ENCODE data around the gene DCAF15.

Gene DCAF15

DNA sequence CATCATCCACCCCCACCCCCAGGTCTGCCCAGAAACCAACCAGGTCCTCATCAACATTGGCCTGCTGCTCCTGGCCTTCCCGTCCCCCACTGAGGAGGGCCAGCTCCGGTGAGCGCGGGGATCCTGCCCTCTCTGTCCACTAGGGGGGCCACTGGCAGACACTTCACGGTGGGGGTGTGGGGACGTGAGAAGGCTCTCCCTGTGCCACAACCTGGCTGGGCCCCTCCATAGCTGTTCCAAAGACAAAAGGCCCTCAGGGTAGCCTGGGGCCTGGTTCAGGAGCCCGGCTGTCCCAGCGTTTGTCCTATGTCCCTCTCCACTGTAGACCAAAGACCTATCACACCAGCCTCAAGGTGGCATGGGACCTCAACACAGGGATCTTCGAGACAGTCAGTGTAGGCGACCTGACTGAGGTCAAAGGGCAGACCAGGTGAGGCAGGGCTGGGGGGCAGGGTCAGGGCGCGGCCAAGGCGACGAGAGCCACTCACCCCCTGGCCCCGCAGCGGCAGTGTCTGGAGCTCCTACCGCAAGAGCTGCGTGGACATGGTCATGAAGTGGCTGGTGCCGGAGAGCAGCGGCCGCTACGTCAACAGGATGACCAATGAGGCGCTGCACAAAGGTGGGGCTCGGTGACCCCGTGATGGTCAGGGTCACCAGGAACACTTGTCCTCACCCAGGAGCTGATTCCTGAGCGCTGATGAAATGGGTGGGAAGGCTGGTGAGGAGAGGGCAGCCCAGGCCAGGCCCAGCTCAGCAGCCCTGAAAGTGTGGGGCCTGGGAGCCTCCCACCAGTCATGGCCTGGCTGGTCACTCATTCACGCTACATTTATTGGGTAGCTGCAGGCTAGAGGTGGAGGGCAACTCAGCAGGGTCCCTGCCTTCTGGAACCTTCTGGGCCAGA, 7.9 kb downstream of the DCAF15 start:
- Histone ChIP-seq H3K4me1 (ENCODE audit: control insufficient read depth, insufficient read depth, low read length, poor library complexity, severe bottlenecking) (no peaks in the 10 kb centered on the region), H3K36me3 (ENCODE audit: control insufficient read depth, insufficient read depth, low read length) (peaks cover 70% of the 10 kb centered on the region), H3K27me3 (replicated peaks; ENCODE audit: control insufficient read depth, insufficient read depth, low read length, poor library complexity, severe bottlenecking) (no peaks in the 10 kb centered on the region), H3K9me3 (ENCODE audit: control insufficient read depth, low read length) (no peaks in the 10 kb centered on the region), H3K4me3 (ENCODE audit: insufficient read depth, low read depth, low read length, poor library complexity, severe bottlenecking) (no peak overlapping the region), H3K27ac (ENCODE audit: insufficient read depth, low read length, poor library complexity, severe bottlenecking) (no peak overlapping the region)
- no peak for DNase-seq

DNA sequence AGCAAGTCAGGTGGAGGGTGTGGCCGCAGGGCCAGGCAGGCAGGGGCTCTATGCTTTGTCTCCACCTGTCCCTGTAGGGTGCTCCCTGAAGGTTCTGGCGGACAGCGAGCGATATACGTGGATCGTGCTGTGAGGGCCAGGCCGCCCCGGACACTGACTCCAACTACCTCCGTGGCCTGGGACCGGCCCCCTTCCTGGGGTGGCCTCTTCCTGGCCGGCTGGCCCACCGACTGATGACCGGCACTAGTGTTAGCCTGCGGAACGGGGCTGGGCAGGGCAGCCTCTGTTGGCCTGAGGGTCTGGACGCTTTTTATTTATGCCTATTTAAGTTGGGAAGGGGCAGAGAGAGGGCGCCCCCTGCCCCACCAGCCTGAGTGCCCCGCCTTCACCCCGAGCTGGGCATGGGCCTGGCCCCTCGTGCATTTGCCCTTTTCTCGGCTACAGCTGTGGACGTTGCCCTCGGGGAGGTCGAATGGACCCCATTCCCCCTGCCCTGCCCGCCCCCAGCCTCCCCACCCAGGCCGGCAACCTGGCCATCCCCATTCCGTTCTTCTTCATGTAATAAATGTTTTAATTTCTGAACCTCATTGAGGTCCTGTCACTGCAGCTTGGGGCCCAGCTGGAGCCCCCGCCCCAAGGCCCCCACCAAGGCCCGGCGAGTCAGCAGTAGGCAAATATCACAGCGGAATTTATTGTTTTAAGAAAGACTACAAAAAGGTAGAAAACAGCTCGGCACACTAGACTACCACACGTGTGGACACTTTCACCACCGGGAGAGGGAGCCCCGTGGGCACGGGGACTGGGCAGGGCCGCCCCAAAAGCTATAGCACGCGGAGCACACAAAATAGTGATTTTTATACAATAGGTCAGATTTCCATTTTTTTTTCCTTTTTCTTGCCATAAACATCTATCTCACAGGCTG, 8.8 kb downstream of the DCAF15 start:
- no peak overlapping the region for H3K4me3 ChIP-seq (ENCODE audit: insufficient read depth, low read depth, low read length, poor library complexity, severe bottlenecking)

GRCh38 chr19:13961826-13962698, 9.8 kb downstream of the DCAF15 start:
- no peak overlapping the region for H3K4me3 ChIP-seq (ENCODE audit: insufficient read depth, low read depth, low read length, poor library complexity, severe bottlenecking)
- no peaks in the 10 kb centered on the region for H3K9me3 ChIP-seq (ENCODE audit: control insufficient read depth, low read length)
- no peak overlapping the region for H3K27ac ChIP-seq (ENCODE audit: insufficient read depth, low read length, poor library complexity, severe bottlenecking)
- H3K4me1 ChIP-seq (ENCODE audit: control insufficient read depth, insufficient read depth, low read length, poor library complexity, severe bottlenecking), result no peaks in the 10 kb centered on the region
- no peak for DNase-seq
- peaks cover 65% of the 10 kb centered on the region for H3K36me3 ChIP-seq (ENCODE audit: control insufficient read depth, insufficient read depth, low read length)
- H3K27me3 ChIP-seq (replicated peaks; ENCODE audit: control insufficient read depth, insufficient read depth, low read length, poor library complexity, severe bottlenecking), result no peaks in the 10 kb centered on the region

More for the DNA sequence above, 8.8 kb downstream of the DCAF15 start:
- H3K9me3 ChIP-seq (ENCODE audit: control insufficient read depth, low read length), result no peaks in the 10 kb centered on the region
- H3K36me3 ChIP-seq (ENCODE audit: control insufficient read depth, insufficient read depth, low read length), result peaks cover 66% of the 10 kb centered on the region
- H3K27me3 ChIP-seq (replicated peaks; ENCODE audit: control insufficient read depth, insufficient read depth, low read length, poor library complexity, severe bottlenecking), result no peaks in the 10 kb centered on the region
- no peaks in the 10 kb centered on the region for H3K4me1 ChIP-seq (ENCODE audit: control insufficient read depth, insufficient read depth, low read length, poor library complexity, severe bottlenecking)
- no peak for DNase-seq
- H3K27ac ChIP-seq (ENCODE audit: insufficient read depth, low read length, poor library complexity, severe bottlenecking), result no peak overlapping the region

DNA sequence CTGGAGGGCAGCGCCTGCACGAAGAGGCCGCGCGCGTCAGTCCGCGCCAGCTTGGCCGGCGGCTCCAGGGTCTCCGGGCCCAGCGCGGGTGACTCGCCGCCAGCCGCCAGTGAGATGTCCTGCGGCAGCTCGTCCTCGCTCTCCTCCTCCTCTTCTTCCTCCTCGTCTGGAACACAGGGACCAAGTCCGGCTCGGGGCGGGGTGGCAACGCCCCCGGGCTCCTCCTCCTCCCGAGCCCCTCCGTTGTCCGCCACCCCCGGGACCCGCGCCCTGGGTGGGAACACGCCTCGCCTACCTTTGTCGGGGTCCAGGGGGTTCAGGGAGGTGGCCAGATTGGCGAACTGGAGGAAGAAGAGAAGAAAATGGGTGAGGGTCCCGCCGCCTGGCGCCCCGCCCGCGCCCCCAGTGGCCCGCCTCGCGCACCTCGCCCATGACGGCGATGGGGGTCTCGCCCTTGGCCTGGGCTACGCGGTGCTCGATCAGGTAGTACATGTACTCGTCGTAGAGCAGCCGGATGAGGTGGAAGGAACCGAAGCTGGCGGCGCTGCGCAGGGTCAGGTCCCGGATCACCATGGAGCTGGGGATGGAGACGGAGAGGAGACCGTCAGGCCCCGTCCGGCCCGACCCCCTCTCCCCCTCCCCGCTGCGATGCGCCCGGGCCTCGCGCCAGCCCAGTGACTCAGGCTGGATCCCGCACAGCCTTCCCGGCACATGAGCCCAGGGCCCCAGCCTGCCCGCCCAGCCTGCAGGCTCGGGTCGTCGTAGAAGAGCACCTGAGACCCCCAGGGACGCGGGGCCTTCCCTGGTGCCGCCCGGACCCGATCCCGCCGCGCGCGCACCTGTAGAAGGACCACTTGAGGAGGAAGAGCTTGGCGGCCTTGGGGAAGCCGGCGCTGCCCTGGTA, 10.6 kb downstream of the DCAF15 start:
- H3K4me1 ChIP-seq (ENCODE audit: control insufficient read depth, insufficient read depth, low read length, poor library complexity, severe bottlenecking), result no peaks in the 10 kb centered on the region
- H3K27ac ChIP-seq (ENCODE audit: insufficient read depth, low read length, poor library complexity, severe bottlenecking), result no peak overlapping the region
- DNase-seq, result no peak
- H3K27me3 ChIP-seq (replicated peaks; ENCODE audit: control insufficient read depth, insufficient read depth, low read length, poor library complexity, severe bottlenecking), result no peaks in the 10 kb centered on the region
- no peaks in the 10 kb centered on the region for H3K9me3 ChIP-seq (ENCODE audit: control insufficient read depth, low read length)
- no peak overlapping the region for H3K4me3 ChIP-seq (ENCODE audit: insufficient read depth, low read depth, low read length, poor library complexity, severe bottlenecking)
- H3K36me3 ChIP-seq (ENCODE audit: control insufficient read depth, insufficient read depth, low read length), result peaks cover 63% of the 10 kb centered on the region

- no peak overlapping the region for H3K4me3 ChIP-seq (ENCODE audit: insufficient read depth, low read depth, low read length, poor library complexity, severe bottlenecking)
- H3K27me3 ChIP-seq (replicated peaks; ENCODE audit: control insufficient read depth, insufficient read depth, low read length, poor library complexity, severe bottlenecking), result no peaks in the 10 kb centered on the region
- DNase-seq, result no peak
- H3K36me3 ChIP-seq (ENCODE audit: control insufficient read depth, insufficient read depth, low read length), result peaks cover 63% of the 10 kb centered on the region
- no peak overlapping the region for H3K27ac ChIP-seq (ENCODE audit: insufficient read depth, low read length, poor library complexity, severe bottlenecking)
- H3K9me3 ChIP-seq (ENCODE audit: control insufficient read depth, low read length), result no peaks in the 10 kb centered on the region
- H3K4me1 ChIP-seq (ENCODE audit: control insufficient read depth, insufficient read depth, low read length, poor library complexity, severe bottlenecking), result no peaks in the 10 kb centered on the region
These were observed 11.3 kb downstream of the DCAF15 start for GRCh38 chr19:13963603-13964105.

DNA sequence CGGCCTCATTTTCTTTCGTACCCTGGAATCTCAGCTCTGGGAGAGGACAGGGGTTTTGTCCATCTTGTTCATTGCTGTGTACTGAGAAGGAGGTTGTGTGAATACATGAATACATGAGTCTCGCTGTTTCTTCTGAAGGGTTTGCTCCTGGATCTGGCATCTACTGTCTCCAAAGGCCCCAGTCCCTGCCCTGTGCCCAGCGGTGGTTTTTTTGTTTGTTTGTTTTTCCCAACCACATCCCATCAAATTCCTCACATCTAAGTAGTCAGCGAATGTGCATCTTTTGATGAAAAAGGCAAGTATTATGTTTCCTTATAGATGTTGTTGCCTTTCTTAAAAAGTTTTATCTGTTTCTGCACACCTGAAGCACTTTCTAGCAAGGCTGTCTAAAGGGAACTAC, 12.5 kb downstream of the DCAF15 start:
- no peaks in the 10 kb centered on the region for H3K9me3 ChIP-seq (ENCODE audit: control insufficient read depth, low read length)
- no peaks in the 10 kb centered on the region for H3K4me1 ChIP-seq (ENCODE audit: control insufficient read depth, insufficient read depth, low read length, poor library complexity, severe bottlenecking)
- DNase-seq, result no peak
- peaks cover 64% of the 10 kb centered on the region for H3K36me3 ChIP-seq (ENCODE audit: control insufficient read depth, insufficient read depth, low read length)
- no peak overlapping the region for H3K4me3 ChIP-seq (ENCODE audit: insufficient read depth, low read depth, low read length, poor library complexity, severe bottlenecking)
- no peak overlapping the region for H3K27ac ChIP-seq (ENCODE audit: insufficient read depth, low read length, poor library complexity, severe bottlenecking)
- no peaks in the 10 kb centered on the region for H3K27me3 ChIP-seq (replicated peaks; ENCODE audit: control insufficient read depth, insufficient read depth, low read length, poor library complexity, severe bottlenecking)

- Histone ChIP-seq H3K27ac (ENCODE audit: insufficient read depth, low read length, poor library complexity, severe bottlenecking) (no peak overlapping the region), H3K4me3 (ENCODE audit: insufficient read depth, low read depth, low read length, poor library complexity, severe bottlenecking) (no peak overlapping the region), H3K27me3 (replicated peaks; ENCODE audit: control insufficient read depth, insufficient read depth, low read length, poor library complexity, severe bottlenecking) (no peaks in the 10 kb centered on the region), H3K36me3 (ENCODE audit: control insufficient read depth, insufficient read depth, low read length) (peaks cover 63% of the 10 kb centered on the region), H3K9me3 (ENCODE audit: control insufficient read depth, low read length) (no peaks in the 10 kb centered on the region), H3K4me1 (ENCODE audit: control insufficient read depth, insufficient read depth, low read length, poor library complexity, severe bottlenecking) (no peaks in the 10 kb centered on the region)
- no peak for DNase-seq
These were observed 13.1 kb downstream of the DCAF15 start for GRCh38 chr19:13965377-13965896.

GRCh38 chr19:13965926-13966683, 13.8 kb downstream of the DCAF15 start:
- no peak overlapping the region for H3K4me3 ChIP-seq (ENCODE audit: insufficient read depth, low read depth, low read length, poor library complexity, severe bottlenecking)
- no peaks in the 10 kb centered on the region for H3K4me1 ChIP-seq (ENCODE audit: control insufficient read depth, insufficient read depth, low read length, poor library complexity, severe bottlenecking)
- H3K27me3 ChIP-seq (replicated peaks; ENCODE audit: control insufficient read depth, insufficient read depth, low read length, poor library complexity, severe bottlenecking), result no peaks in the 10 kb centered on the region
- H3K9me3 ChIP-seq (ENCODE audit: control insufficient read depth, low read length), result no peaks in the 10 kb centered on the region
- no peak overlapping the region for H3K27ac ChIP-seq (ENCODE audit: insufficient read depth, low read length, poor library complexity, severe bottlenecking)
- DNase-seq, result no peak
- peaks cover 57% of the 10 kb centered on the region for H3K36me3 ChIP-seq (ENCODE audit: control insufficient read depth, insufficient read depth, low read length)

Data from effector memory CD4-positive, alpha-beta T cell (primary cell).